Lung (tissue), 12 donors: Measurements from ENCODE around the gene PDZD2. TPM values are rescaled to one million over a fixed set of nuclear protein-coding genes. Genes with fewer than 3 reads are reported as not detected.

Source experiments
- ATAC-seq: fragments of 200-7000 bp; cut with Tn5 transposase; one replicate; pipeline ENCODE4 v1.9.1; 2020; ENCODE audit warnings: moderate number of reproducible peaks; ENCODE audit not compliant: insufficient read depth, low FRiP score
- DNase-seq, 3 donors: peaks; one replicate each; pipeline ENCODE4 v3.0.0-alpha.2; 2013 to 2017
- H3K27ac ChIP-seq, 2 donors: one replicate each; pipeline ENCODE4 v1.5.1; 2013; ENCODE audit warnings: mild to moderate bottlenecking in 2 of 2, moderate library complexity in 2 of 2, control low read depth in 1 of 2, inconsistent platforms in 1 of 2, low read depth in 1 of 2, low read length in 1 of 2
- H3K27me3 ChIP-seq, 3 donors: one replicate each; pipeline ENCODE4 v1.5.1; 2013; ENCODE audit warnings: low read length in 2 of 3; ENCODE audit not compliant: control insufficient read depth in 3 of 3, insufficient read depth in 3 of 3
- H3K36me3 ChIP-seq, 4 donors: one replicate each; pipeline ENCODE4 v1.5.1; 2013; ENCODE audit warnings: low read length in 4 of 4, mild to moderate bottlenecking in 1 of 4, moderate library complexity in 1 of 4; ENCODE audit not compliant: control insufficient read depth in 4 of 4, insufficient read depth in 4 of 4
- H3K4me1 ChIP-seq, 5 donors: one replicate each; pipeline ENCODE4 v1.5.1; 2013; ENCODE audit warnings: low read length in 5 of 5, mild to moderate bottlenecking in 2 of 5, moderate library complexity in 1 of 5; ENCODE audit not compliant: control insufficient read depth in 5 of 5, insufficient read depth in 5 of 5
- H3K4me3 ChIP-seq: one replicate; pipeline ENCODE4 v1.5.1; 2013; ENCODE audit warnings: mild to moderate bottlenecking, control low read depth, moderate library complexity
- H3K9ac ChIP-seq, 2 donors: one replicate each; pipeline ENCODE4 v1.5.1; 2013; ENCODE audit warnings: low read length in 2 of 2, control low read depth in 1 of 2; ENCODE audit not compliant: insufficient read depth in 1 of 2
- H3K9me3 ChIP-seq, 4 donors: one replicate each; pipeline ENCODE4 v1.5.1; 2013; ENCODE audit warnings: low read length in 3 of 4, mild to moderate bottlenecking in 1 of 4, moderate library complexity in 1 of 4; ENCODE audit not compliant: control insufficient read depth in 4 of 4, insufficient read depth in 3 of 4
- WGBS, 2 donors: extraction: QIAGEN DNeasy Blood & Tissue Kit; methylation state at CpG; one replicate each; pipeline ENCODE4 v1.1.7; 2013; 5-methylcytosine and 5-hydroxymethylcytosine counted together
- polyA plus RNA-seq, 2 donors: library from polyadenylated mRNA; stranded (reverse); fragments of 200-250 nt; gene quantifications; one replicate each; pipeline ENCODE4 v1.2.1, GENCODE V29; 2013
- total RNA-seq, 2 donors: library from RNA; depleted of rRNA in 1 of 2; stranded (reverse); fragments of >200 nt in 1 of 2; gene quantifications; one replicate each; pipeline ENCODE4 v1.2.1, GENCODE V29; 2014 to 2021
- TF ChIP-seq, protein P1 (sequence below): IDR thresholded peaks from 2 replicates; pipeline ENCODE4 v1.5.1; 2012; ENCODE audit warnings: mild to moderate bottlenecking; ENCODE audit errors: control extremely low read depth, extremely low read depth
- donor health status: control.
- donor health status: control.
- donor health status: Bipolar disorder and iron deficiency.
- donor health status: healthy.
- donor health status: DM: yes; HTN: yes; CAD: no.

The PDZD2 gene
- total and polyA plus RNA-seq, 4 donors: 9.2 to 56.3 (median 24.8) TPM

- WGBS, 2 donors: 26 to 29% methylated on average over 1 of the region's 1 CpG
Measured at GRCh38 chr5:31846934-31847333, 208.0 kb downstream of the PDZD2 start.

DNA sequence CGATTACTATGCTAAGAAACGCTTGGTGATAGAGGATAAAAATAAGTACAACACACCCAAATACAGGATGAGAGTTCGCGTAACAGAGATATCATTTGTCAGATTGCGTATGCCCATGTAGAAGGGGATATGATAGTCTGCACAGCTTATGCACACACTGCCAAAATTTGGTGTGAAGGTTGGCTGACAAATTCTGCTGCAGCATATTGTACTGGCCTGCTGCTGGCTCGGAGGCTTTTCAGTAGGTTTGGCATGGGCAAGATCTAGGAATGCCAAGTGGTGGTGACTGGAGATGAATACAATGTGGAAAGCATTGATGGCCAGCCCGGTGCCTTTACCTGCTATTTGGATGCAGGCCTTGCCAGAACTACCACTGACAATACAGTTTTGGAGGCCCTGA is 208.4 kb downstream of the PDZD2 start:
- Histone ChIP-seq H3K4me1 (peaks cover 0 to 19% (median 9%) of the 10 kb centered on the region in 5 donors), H3K27ac (no peak overlapping the region), H3K27me3 (no peaks in the 10 kb centered on the region), H3K36me3 (no peaks in the 10 kb centered on the region), H3K9ac (no peak overlapping the region), H3K4me3 (no peak overlapping the region), H3K9me3 (no peaks in the 10 kb centered on the region)
- DNase-seq (peak; percentile 27 to 62 (median 35)), ATAC-seq (no peak)
- TF ChIP-seq, protein P1, sequence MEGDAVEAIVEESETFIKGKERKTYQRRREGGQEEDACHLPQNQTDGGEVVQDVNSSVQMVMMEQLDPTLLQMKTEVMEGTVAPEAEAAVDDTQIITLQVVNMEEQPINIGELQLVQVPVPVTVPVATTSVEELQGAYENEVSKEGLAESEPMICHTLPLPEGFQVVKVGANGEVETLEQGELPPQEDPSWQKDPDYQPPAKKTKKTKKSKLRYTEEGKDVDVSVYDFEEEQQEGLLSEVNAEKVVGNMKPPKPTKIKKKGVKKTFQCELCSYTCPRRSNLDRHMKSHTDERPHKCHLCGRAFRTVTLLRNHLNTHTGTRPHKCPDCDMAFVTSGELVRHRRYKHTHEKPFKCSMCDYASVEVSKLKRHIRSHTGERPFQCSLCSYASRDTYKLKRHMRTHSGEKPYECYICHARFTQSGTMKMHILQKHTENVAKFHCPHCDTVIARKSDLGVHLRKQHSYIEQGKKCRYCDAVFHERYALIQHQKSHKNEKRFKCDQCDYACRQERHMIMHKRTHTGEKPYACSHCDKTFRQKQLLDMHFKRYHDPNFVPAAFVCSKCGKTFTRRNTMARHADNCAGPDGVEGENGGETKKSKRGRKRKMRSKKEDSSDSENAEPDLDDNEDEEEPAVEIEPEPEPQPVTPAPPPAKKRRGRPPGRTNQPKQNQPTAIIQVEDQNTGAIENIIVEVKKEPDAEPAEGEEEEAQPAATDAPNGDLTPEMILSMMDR: no peak
- WGBS, 2 donors: 68 to 78% methylated on average over 7 of the region's 7 CpGs

More at GRCh38 chr5:31846934-31847333, 208.0 kb downstream of the PDZD2 start:
- TF ChIP-seq, protein P1: no peak
- no peak overlapping the region for H3K4me3 ChIP-seq
- H3K27me3 ChIP-seq: no peaks in the 10 kb centered on the region
- H3K4me1 ChIP-seq: peaks cover 0 to 19% (median 9%) of the 10 kb centered on the region in 5 donors
- DNase-seq (no peak), ATAC-seq (no peak)
- H3K9me3 ChIP-seq: no peaks in the 10 kb centered on the region
- H3K36me3 ChIP-seq: no peaks in the 10 kb centered on the region
- no peak overlapping the region for H3K9ac ChIP-seq
- H3K27ac ChIP-seq: peak overlapping the region in 1 of 2 donors; percentile 46

- peaks cover 4 to 47% (median 16%) of the 10 kb centered on the region in 5 donors for H3K4me1 ChIP-seq
- 33 to 47% methylated on average over 4 of the region's 4 CpGs for WGBS, 2 donors
- no peak for ATAC-seq
- no peak overlapping the region for H3K27ac ChIP-seq
- peaks cover 0 to 7% (median 6%) of the 10 kb centered on the region in 3 donors for H3K27me3 ChIP-seq
- no peaks in the 10 kb centered on the region for H3K36me3 ChIP-seq
- no peak overlapping the region for H3K9ac ChIP-seq
- no peaks in the 10 kb centered on the region for H3K9me3 ChIP-seq
- TF ChIP-seq, protein P1: no peak
- peak in 2 of 3 donors; percentile 36 to 72 for DNase-seq
- no peak overlapping the region for H3K4me3 ChIP-seq
Measured at GRCh38 chr5:31850981-31851689, 212.2 kb downstream of the PDZD2 start.
